GM18951 (cell line): ENCODE measurements around the gene MFRP.
"Not testable (repeated sequence)": the region's sequence is repeated elsewhere in the genome, so short reads cannot be mapped to it uniquely, and the experiment has no call there.

Experiments
- POLR2A ChIP-seq: IDR thresholded peaks from 4 replicates; pipeline ENCODE4 v1.6.1; 2011; ENCODE audit warnings: mild to moderate bottlenecking; ENCODE audit not compliant: insufficient read length, insufficient read depth; ENCODE audit errors: extremely low read depth
- in situ Hi-C: fragments of 300-500 bp; cut with MboI; formaldehyde crosslinking; loops from one replicate; pipeline ENCODE4 v1.12.0; 2022; ENCODE audit warnings: low sequenced_read_pairs, mixed read lengths, inconsistent platforms; ENCODE audit not compliant: unreplicated experiment

The MFRP gene

DNA sequence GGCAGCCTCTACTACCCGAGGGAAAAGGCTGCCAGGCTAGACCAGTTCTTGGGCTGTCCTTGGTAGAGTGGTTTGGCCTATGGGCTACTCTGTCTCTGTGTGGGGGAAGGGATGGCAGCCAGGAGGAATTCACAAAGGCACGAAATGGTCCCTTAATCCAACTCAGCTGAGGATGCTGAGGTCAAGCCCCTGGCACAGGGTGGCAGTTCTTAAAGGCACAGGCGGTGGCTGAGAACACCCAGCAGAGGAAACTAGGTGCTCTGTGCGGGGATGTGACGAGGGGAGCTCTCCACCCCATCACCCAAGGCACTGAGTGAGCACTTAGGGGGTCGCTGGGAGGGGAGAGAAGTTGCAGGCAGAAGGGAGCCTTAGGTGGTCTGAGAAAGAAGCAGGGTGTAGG is at the start of gene MFRP:
MFRP (minus strand) TSS at position 101 of the 400 bp plus-strand sequence. CDS start 192 bp downstream, outside the sequence.
- no peak for TF ChIP-seq POLR2A
- in situ Hi-C loops, result no loop called here

- no peak for TF ChIP-seq POLR2A
- in situ Hi-C loops, result no loop called here
Observed at GRCh38 chr11:119391275-119391674, 44.8 kb upstream of the MFRP start.

- in situ Hi-C loops, result no loop called here
- no peak for TF ChIP-seq POLR2A
Observed at GRCh38 chr11:119389611-119390254, 43.2 kb upstream of the MFRP start.

DNA sequence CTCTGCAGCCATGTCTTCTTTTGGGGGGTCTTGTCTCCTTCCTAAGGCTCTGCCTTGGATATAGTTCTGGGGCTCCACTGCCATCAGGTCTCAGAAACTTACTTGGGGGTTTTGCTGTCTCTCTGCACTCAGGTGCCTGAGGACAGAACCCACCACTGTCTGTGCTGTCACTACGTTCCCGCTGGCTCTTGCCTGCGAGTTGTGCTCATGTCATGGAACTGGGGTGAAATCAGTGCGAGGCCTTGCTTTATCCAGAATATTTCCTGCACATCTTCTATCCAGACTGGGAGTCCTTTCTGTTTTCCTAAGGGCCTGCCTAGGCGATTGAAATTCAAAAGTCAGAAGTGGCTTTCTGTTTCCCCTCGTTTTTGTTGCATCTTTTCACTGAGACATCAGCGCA is 41.6 kb upstream of the MFRP start:
- TF ChIP-seq POLR2A, result no peak
- in situ Hi-C loops, result no loop called here

DNA sequence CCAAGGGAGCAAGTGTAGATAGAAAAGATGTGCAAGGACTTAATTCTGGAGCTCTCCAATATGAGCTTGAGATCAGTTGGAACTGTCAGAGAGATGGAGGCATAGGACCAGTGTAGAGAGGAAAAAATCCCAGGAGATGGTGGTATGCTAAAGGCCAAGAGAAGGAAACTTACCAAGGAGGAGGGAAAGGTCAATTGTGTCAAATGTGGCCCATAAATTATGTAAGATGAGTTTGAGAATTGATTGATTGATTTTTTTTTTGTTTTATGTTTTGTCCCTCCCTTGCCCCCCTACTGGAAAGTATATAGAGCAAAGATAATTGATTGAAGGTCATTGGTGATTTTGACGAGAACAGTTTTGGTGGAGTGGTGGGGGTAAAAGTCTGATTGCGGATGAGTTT is 37.8 kb upstream of the MFRP start:
- in situ Hi-C loops, result no loop called here
- no peak for TF ChIP-seq POLR2A

DNA sequence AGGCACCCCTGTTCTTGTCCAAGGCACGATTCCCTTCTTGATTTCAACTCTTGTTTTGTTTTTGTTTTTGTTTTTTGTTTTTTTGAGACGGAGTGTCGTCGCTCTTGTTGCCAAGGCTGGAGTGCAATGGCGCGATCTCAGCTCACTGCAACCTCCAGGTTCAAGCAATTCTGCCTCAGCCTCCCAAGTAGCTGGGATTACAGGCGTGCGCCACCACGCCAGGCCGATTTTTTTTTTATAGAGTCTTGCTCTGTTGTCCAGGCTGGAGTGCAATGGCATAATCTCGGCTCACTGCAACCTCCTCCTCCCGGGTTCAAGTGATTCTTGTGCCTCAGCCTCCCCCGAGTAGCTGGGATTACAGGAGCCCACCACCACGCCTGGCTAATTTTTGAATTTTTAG is 36.0 kb upstream of the MFRP start:
- in situ Hi-C loops, result not testable (repeated sequence)

DNA sequence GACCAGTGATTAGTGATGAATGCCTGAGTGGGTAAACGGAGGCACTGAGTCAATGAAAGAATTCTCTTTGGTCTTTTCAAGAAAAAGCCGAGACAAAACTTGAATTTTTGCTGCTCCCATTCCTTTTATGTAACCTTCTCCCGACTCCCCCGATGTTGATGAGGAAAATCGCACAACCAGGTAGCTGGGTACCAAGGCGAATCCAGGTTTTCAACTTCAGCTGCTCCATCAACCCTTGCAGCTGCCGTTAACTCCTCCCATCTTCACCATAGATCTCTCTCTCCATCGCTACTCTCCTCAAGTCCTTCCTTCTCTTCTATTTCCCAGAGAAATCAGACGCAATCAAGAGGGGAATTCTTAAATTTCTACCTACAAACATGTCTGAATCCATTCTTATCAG is 35.6 kb upstream of the MFRP start:
- TF ChIP-seq POLR2A, result no peak
- in situ Hi-C loops, result no loop called here

DNA sequence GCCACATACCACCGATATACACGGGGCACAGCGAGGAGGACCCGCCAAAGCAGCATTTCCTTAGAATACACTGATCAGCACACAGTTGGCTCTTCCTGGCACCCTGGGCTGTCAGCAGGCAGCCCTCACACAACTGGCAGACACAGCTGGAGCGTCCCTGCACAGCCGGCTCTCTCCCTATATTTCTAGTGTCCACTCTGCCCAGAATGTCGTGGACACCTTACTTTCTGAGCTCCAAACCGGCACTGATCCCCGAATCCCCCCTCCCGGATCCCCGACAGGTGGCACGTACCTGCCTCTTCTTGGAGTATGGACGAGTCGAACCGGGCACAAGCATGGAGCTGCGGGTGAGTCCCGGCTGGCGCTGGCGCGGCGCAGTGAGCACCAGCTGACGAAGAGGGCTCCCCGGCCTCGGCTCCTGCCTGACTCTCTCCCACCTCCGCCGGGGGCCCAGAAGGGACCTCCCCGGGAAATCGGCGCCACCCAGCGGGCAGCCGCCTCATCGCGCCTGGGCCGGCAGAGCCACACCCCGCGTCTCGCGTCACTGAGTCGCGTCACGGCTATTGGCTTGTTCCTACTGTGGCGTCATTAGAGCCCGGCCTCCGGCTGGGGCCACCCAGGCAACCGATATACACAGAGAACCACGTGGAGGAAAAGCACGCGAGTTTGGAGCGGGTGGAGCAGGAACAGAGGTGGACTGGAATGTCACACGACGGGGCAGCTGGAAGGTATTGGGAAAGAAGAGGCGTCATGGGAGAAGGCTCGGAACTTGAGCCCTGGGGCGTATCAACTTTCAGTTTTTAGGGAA is 34.9 kb upstream of the MFRP start, which contains the start of gene USP2:
USP2 (minus strand) TSS at position 510 of the 808 bp plus-strand sequence. CDS start 8,210 bp downstream, outside the sequence.
- in situ Hi-C loops, result no loop called here
- TF ChIP-seq POLR2A, result no peak

GRCh38 chr11:119380827-119381180 is 34.3 kb upstream of the MFRP start:
- in situ Hi-C loops, result no loop called here
- no peak for TF ChIP-seq POLR2A

DNA sequence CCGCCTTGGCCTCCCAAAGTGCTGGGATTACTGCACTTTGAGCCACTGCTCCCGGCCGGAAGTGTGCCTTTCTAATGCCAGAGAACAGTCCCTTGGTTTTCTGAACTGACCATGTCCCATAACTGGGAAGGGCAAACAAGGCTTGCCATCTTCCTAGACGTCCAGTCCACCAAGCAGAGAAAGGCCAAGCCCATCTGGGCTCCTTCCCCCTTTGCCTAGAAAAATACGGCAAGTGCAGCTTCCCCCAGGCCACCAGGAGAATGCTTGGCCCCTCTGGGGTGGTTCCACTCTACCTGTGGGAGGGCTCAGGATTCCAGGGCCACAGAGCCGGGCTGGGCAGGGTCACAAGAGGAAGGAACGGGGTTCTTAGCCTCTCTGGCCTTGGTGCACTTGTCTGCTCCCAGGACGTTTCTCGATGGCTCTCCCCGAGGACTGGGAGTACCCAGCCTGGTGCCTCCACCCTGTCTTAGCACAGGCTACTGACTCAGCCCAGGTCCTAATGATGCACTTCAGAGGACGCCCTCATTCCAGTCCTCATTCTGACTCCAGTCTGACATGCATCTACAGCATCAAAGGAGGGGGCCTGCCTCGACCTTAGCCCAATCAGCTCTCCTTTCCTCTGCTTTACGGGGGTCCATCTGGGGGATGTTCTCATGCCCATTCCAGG is 33.8 kb upstream of the MFRP start:
- no peak for TF ChIP-seq POLR2A
- in situ Hi-C loops, result no loop called here

DNA sequence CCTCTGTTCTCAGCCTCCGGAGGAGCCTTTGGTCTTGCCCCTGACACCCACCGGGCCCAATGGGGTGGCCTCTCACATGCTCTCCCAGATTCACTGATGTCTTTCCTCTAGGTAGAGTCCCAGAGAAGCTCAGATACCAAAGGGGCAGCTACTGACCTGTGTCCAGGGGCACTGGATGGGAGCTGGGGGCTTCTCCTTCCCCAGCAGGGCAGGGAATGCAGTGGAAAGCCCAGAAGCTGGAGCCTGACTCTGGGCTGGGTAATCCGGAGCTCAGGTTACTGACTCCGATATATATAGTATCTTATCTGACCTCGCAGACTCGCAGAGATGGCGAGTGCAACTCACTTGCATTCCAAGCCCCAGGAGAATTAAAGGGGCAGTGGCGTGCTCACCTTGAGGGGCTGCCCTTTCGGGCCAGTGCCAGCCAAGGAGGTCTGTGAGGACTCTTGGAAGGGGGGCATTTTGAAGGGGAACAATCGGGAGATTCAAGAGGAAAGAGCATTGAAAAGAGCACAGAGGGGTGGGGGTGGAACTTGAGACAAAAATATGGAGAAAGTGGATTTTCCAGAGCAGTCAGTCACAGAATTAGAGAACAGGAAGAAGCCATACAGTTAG is 32.5 kb upstream of the MFRP start:
- no peak for TF ChIP-seq POLR2A
- in situ Hi-C loops, result no loop called here

DNA sequence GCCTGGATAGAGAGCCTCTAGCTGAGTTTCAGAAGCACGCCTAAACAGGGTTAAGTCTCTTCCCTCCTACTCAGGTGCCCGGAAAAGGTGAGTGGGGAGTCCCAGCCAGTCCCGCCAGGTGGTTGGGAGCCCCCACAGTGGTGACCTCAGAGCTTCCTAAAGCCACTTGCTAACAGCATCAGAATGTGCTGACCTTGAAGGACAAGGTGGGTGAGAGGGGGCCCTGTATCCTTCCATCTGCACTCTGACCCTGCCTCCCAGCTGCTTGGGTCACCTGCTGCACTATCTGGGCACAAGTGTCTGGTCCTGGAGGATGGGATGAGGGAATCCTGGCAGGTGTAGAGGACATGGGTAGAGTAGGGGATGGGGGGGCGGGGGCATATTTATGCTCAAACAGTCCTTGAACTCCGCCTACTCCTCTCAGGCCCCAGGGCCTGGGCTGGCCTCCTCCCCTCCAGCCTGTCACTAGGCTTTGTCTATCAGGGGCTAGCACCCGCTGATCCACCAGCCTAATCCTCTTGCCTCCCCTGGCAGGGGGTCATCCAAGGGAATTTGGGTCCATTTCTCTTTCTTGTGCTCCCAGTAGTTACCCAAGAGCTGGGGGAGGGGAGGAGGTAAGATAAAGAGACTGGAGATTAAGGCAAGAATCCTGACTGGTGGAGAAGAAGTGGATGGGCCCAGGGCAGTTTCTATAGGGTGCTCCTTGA is 31.6 kb upstream of the MFRP start:
- in situ Hi-C loops, result no loop called here
- no peak for TF ChIP-seq POLR2A
